ENCODE data around the gene MAP4K1.
"Not testable (repeated sequence)": the region's sequence is repeated elsewhere in the genome, so short reads cannot be mapped to it uniquely, and the experiment has no call there.

Gene MAP4K1

GRCh38 chr19:38650911-38651584 is 33.3 kb upstream of the MAP4K1 start:
- no peak for DNase-seq

DNA sequence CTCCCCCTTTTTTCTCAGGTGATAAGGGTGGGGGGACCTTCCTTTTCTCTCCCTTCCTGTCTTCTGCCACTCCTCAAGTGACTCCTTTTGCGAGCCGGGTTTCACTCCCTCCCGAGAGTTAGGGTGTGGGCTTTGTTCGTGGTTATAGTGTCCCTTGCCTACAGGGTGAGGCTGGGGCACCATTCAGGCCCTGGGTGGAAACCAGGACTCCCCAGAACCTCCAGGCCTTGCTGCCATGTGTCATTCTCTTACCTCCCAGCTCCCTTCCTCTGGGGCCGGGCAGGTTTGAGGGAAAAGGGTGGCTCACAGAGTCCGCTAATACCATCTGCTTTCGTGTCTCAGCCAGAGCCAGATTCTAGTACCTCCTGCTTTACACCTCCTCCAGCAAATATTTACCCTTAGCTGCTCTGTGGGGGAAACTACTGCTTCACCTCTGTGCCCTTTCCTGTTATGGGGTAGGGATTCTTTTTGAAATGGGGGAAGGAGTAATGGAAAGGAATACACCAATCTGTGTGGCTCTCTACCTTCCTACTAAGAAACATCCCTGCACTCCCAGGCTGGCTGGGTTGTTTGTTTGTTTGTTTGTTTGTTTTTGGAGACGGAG is 32.5 kb upstream of the MAP4K1 start:
- no peak for DNase-seq

DNA sequence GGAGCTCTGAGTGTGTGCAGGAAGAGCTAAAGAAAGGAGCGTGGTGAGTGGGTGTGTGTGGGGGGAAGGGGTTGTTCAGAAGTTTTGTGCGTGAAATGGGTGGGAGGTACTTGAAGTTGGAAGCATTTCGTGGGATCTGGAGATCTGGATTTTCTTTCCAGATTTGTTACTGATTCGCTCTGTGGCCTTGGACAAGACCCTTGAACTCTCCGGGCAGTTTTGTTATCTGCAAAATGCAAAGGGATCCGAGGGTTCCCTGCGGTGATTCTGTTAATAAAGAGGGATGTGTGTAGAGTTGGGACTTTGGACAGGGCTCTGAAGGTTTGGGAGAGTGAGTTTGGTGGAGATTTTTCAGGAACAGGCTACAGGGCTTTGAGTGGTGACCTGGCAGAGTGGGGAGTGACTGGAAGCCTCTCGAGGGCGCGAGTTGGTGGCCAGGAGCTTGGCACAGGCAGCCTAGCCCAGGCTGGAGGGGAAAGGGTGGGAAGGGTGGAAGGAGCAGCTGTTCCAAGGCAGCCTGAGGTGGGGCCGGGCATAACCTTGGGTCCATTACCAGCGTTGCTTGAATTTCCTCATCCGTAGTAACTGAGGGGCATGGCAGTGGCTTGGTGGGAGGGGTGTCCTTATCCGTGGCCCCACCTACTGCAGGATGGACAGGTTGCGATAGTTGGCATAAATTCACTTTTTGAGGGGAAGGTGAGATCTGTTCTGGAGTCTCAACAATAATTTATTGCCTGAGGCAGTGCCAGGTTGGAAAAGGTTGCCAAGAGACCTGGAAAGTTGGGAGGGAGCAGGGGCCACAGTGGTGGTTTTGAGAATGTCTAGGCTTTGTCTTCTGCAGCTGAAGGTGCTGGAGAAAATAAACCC is 31.8 kb upstream of the MAP4K1 start:
- no peak for DNase-seq

- no peak for DNase-seq
These were observed 31.1 kb upstream of the MAP4K1 start for GRCh38 chr19:38648769-38649304.

- DNase-seq: no peak
These were observed 30.4 kb upstream of the MAP4K1 start for GRCh38 chr19:38647966-38648768.

DNA sequence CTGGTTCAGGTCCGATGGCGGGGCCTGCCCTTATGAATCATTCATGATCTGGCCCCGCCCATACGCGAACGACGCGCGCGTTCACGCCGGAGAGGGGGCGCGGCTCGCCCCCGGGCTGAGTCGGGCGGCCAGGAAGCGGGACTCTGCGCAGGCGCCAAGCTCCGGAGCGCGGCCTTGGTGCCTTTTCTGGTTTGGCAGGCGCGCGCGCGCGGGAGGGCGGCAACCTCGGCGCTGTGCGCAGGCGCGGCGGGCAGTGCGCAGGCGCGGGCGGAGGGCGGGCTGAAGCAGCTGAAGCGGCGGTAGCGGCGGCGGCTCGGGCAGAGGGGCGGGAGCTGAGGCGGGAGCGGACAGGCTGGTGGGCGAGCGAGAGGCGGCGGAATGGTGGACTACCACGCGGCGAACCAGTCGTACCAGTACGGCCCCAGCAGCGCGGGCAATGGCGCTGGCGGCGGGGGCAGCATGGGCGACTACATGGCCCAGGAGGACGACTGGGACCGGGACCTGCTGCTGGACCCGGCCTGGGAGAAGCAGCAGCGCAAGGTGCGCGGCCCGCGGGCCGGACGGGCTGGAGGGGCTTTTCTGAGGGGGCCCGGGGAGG is 29.7 kb upstream of the MAP4K1 start, which contains the start of gene ACTN4:
Gene ACTN4, plus strand, starts transcription at position 282 of the 598 bp plus-strand sequence. Its CDS starts 97 bp downstream, at position 379.
- DNase-seq: peak; percentile 100

GRCh38 chr19:38644719-38645118 is 27.0 kb upstream of the MAP4K1 start:
- no peak for DNase-seq

- DNase-seq: no peak
These were observed 24.4 kb upstream of the MAP4K1 start for GRCh38 chr19:38642176-38642575.

GRCh38 chr19:38640368-38640767 is 22.6 kb upstream of the MAP4K1 start:
- no peak for DNase-seq

DNA sequence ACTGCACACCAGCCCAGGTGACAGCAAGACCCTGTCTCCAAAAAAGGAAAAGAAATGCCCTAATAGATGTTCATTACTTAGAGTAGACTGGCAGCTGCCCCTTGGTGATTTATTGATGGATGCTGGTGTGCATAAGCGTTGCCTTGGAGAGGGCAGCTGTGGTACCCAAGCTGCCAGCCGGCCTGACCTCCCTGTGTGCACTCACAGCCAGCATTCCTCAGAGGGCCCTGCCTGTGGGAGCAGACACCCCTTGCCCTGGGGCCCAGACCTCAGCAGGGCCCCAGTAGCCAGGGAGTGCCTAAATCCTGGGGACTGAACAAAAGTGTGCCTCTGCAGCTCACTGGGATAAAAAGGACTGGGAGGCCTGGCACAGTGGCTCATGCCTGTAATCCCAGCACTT is 21.9 kb upstream of the MAP4K1 start:
- DNase-seq: no peak

GRCh38 chr19:38638461-38638860 is 20.7 kb upstream of the MAP4K1 start:
- DNase-seq: no peak

DNA sequence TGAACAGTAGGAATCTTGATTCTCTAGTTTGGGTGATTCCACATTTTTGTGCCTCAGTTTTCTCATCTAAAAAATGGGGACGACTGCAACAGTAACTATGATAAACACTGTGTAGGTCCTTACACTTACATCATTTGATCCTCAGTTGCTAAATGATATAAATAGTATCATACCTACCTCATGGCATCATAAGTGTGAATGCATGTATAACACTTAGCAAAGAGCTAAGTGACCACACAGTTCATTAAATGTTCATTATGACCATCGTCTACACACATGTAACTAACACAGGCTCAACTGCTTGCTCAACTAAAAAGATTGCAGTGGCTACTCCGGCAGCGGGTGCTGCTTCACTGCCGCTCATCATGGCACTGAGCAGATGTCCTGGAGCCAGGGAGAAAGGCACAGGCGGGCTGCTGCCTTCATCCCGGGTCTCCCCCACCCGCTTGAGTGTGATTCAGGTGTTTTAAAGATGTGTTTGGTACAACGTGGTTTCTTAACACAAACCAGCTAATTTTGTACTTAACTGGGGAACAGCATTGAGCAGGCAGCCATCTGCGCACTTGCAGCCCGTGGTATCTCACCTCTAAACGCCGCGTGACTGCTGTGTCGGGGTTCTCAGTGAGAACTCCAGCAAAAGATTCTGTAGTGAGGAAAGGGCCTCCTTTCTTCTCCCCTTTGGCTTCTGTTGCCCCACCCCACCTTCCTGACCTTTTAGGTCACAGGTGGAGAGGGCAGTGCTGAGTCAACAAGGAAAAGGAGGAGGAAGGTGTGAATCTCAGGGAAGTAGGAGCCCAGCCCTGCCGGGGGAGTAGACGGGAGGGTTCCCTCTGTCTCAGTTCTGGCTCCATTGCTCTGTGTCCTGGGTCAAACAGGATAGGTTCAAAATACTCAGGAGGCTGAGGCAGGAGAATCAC is 18.0 kb upstream of the MAP4K1 start:
- no peak for DNase-seq

DNA sequence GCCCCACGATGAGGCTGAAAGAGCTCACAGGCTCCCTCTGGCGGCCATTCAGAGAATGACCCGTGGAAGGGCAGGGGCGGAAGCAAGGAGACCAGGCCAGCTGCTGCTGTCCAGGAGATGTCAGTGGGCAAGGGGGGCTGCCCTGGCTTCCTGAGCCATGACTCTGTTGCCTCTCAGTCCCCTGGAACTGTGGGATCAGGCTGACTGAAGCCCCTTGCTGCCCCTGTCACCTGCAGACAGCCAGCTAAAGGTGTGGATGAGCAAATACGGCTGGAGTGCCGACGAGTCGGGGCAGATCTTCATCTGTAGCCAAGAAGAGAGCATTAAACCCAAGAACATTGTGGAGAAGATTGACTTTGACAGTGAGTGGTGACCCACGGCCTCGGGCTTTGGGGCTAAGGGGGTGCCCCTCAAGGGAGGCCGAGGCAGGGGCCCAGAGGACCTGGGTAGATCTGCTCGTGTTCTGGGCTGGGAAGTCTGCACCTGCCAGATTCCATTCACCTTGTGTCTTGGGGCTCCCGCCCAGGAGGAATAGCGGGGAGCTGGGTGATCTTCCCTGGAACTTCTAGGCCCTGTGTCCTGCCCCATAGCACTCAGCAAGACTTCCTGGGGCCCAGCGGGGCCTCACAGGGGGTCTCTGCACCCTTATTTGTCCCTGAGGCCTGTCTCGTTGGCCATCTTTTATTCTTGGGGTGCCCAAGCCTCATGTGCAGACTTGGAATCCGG is 17.2 kb upstream of the MAP4K1 start:
- DNase-seq: peak; percentile 77 to 84

DNA sequence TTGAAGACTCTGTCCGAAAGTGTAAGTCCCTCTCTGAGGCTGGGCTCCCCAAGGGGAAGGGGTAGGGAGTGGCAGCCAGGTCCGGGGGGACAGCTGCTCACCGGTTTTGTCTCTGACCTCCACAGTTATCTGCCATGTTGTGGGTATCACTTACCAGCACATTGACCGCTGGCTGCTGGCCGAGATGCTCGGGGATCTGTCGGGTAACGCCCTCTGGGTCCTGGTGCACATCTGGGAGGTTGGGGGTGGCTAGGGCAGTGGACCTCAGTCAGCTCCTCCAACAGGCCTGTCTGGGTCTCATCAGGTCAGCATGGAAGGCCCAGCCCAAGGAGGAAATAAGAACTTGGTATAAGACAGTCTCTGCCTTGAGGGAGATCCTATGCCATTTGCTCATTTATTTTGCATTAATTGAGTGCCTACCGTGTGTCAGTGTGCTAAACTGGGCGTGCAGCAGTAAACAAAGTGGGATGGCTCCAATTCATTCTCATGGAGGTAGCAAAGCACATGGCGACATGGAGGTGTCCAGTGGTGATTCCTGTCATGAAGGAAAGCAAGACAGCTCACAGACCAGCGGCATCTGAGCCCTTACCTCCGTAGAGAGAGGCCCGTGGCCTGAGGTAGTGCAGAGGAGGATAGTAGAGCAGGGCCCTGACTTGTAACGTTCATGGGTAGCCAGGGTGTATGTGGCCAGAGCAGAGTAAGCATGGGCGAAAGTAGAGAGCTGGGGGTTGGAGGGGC is 14.9 kb upstream of the MAP4K1 start:
- no peak for DNase-seq

- not testable (repeated sequence) for DNase-seq
These were observed 14.2 kb upstream of the MAP4K1 start for GRCh38 chr19:38631811-38632475.

DNA sequence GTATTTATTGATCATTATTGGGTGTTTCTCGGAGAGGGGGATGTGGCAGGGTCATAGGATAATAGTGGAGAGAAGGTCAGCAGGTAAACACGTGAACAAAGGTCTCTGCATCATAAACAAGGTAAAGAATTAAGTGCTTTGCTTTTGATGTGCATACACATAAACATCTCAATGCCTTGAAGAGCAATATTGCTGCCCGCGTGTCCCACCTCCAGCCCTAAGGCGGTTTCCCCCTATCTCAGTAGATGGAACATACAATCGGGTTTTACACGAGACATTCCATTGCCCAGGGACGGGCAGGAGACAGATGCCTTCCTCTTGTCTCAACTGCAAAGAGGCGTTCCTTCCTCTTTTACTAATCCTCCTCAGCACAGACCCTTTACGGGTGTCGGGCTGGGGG is 13.5 kb upstream of the MAP4K1 start:
- DNase-seq: not testable (repeated sequence)

GRCh38 chr19:38629568-38629967 is 11.8 kb upstream of the MAP4K1 start:
- no peak for DNase-seq

- DNase-seq: no peak
These were observed 8.6 kb upstream of the MAP4K1 start for GRCh38 chr19:38626401-38626800.

DNA sequence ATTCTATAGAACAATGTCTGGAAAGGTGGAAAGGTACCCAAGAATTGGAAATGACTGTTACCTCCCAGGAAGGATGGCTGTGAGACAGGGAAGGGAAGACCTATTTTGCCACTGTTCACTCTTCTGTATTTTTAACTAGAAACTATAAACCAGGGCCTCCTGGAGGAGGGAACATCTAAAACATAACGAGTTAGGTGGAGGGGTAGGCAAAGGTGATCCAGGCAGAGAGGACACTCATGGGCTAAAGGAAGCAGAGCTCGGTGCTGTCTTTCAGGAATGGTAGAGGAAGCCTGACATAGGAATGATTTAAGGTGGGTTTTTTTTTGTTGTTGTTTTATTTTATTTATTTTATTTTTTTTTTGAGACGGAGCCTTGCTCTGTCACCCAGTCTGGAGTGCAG is 7.1 kb upstream of the MAP4K1 start:
- no peak for DNase-seq
